CD14-positive monocyte (primary cell): ENCODE data around the gene SPPL2C. TPM values are rescaled to one million over a fixed set of nuclear protein-coding genes. Genes with fewer than 3 reads are reported as not detected.

Source experiments
- DNase-seq, 3 donors: peaks; one replicate each; pipeline ENCODE4 v3.0.0-alpha.2; 2011 to 2022
- H2AFZ ChIP-seq: 2 replicates; pipeline ENCODE4 v1.6.0; 2012; ENCODE audit warnings: mild to moderate bottlenecking, low read depth, low read length, inconsistent platforms; ENCODE audit not compliant: insufficient read depth, poor library complexity, severe bottlenecking
- H3K27ac ChIP-seq, 2 donors: 1 replicate in 1 of 2; 2 replicates in 1 of 2; pipeline ENCODE4 v1.5.1; 2012 to 2013; ENCODE audit warnings: low read length in 2 of 2, control low read depth in 1 of 2, inconsistent platforms in 1 of 2, low read depth in 1 of 2, mild to moderate bottlenecking in 1 of 2
- H3K27me3 ChIP-seq, 2 donors: one replicate each; pipeline versions ENCODE4 v1.6.0 to v1.6.1; 2011 to 2013; ENCODE audit warnings: low read length in 2 of 2; ENCODE audit not compliant: control insufficient read depth in 2 of 2, insufficient read depth in 2 of 2
- H3K36me3 ChIP-seq, 2 donors: replicated peaks in 1 of 2; 1 replicate in 1 of 2; 2 replicates in 1 of 2; pipeline versions ENCODE4 v1.5.1 to v1.6.1; 2012 to 2013; ENCODE audit warnings: low read length in 2 of 2, control low read depth in 1 of 2, inconsistent platforms in 1 of 2, mild to moderate bottlenecking in 1 of 2; ENCODE audit not compliant: insufficient read depth in 2 of 2, control insufficient read depth in 1 of 2
- H3K4me1 ChIP-seq, 2 donors: 1 replicate in 1 of 2; 2 replicates in 1 of 2; pipeline versions ENCODE4 v1.5.1 to v1.6.1; 2012 to 2013; ENCODE audit warnings: low read length in 2 of 2, control low read depth in 1 of 2, inconsistent platforms in 1 of 2, mild to moderate bottlenecking in 1 of 2, moderate library complexity in 1 of 2; ENCODE audit not compliant: insufficient read depth in 2 of 2, control insufficient read depth in 1 of 2
- H3K4me2 ChIP-seq: replicated peaks from 2 replicates; pipeline ENCODE3; 2012; ENCODE audit warnings: low read length, moderate library complexity, mild to moderate bottlenecking; ENCODE audit not compliant: poor library complexity, severe bottlenecking; ENCODE audit errors: extremely low read depth
- H3K4me3 ChIP-seq, 3 experiments: fragments of 200-600 bp in 1 of 3; sonication (generic) in 1 of 3; replicated peaks in 1 of 3; 1 replicate in 2 of 3; 2 replicates in 1 of 3; pipeline ENCODE4 v1.5.1; 2011 to 2013; ENCODE audit warnings: low read length in 3 of 3, mild to moderate bottlenecking in 3 of 3, control low read depth in 2 of 3, low read depth in 2 of 3, inconsistent platforms in 1 of 3, moderate library complexity in 1 of 3
- H3K79me2 ChIP-seq: 2 replicates; pipeline ENCODE4 v1.6.0; 2012; ENCODE audit warnings: mild to moderate bottlenecking, control low read depth, inconsistent platforms, low read length, moderate library complexity; ENCODE audit not compliant: insufficient read depth
- H3K9ac ChIP-seq: 2 replicates; pipeline ENCODE4 v1.6.0; 2017; ENCODE audit warnings: low read length, mild to moderate bottlenecking; ENCODE audit not compliant: insufficient read depth, poor library complexity, severe bottlenecking
- H3K9me3 ChIP-seq, 2 donors: replicated peaks in 1 of 2; 1 replicate in 1 of 2; 2 replicates in 1 of 2; pipeline versions ENCODE4 v1.5.1 to v1.6.1; 2012 to 2013; ENCODE audit warnings: low read length in 2 of 2, control low read depth in 1 of 2; ENCODE audit not compliant: control insufficient read depth in 1 of 2, insufficient read depth in 1 of 2
- H4K20me1 ChIP-seq: 2 replicates; pipeline ENCODE4 v1.6.0; 2012; ENCODE audit warnings: mild to moderate bottlenecking, low read length, control low read depth, moderate library complexity; ENCODE audit not compliant: insufficient read depth
- H3K27ac Mint-ChIP-seq, 7 donors: one replicate each; pipeline ENCODE4 v1.8.0; 2020; ENCODE audit warnings: mild to moderate bottlenecking in 7 of 7, mixed read lengths in 7 of 7, moderate library complexity in 6 of 7, inconsistent platforms in 2 of 7
- H3K27me3 Mint-ChIP-seq, 3 donors: one replicate each; pipeline ENCODE4 v1.8.0; 2021 to 2022; ENCODE audit warnings: low read depth in 3 of 3, mild to moderate bottlenecking in 3 of 3, mixed read lengths in 3 of 3, moderate library complexity in 3 of 3, inconsistent platforms in 1 of 3
- H3K36me3 Mint-ChIP-seq, 2 donors: one replicate each; pipeline ENCODE4 v1.8.0; 2020; ENCODE audit warnings: mixed read lengths in 2 of 2, inconsistent platforms in 1 of 2, mild to moderate bottlenecking in 1 of 2
- H3K4me1 Mint-ChIP-seq: one replicate; pipeline ENCODE4 v1.8.0; 2020; ENCODE audit warnings: mild to moderate bottlenecking, mixed read lengths
- H3K4me3 Mint-ChIP-seq, 2 donors: one replicate each; pipeline ENCODE4 v1.8.0; 2020; ENCODE audit warnings: mild to moderate bottlenecking in 2 of 2, mixed read lengths in 2 of 2, moderate library complexity in 1 of 2
- H3K9me3 Mint-ChIP-seq, 7 donors: one replicate each; pipeline ENCODE4 v1.8.0; 2020 to 2022; ENCODE audit warnings: mixed read lengths in 7 of 7, mild to moderate bottlenecking in 6 of 7, moderate library complexity in 6 of 7, inconsistent platforms in 2 of 7
- CTCF ChIP-seq: fragments of 200-600 bp; IDR thresholded peaks from one replicate; pipeline ENCODE4 v1.8.0; 2022; ENCODE audit warnings: antibody characterized with exemption, mild to moderate bottlenecking
- WGBS: methylation state at CpG from one replicate; pipeline ENCODE4 v1.1.5; 2013; ENCODE audit warnings: missing lambda C conversion rate; ENCODE audit not compliant: insufficient coverage; 5-methylcytosine and 5-hydroxymethylcytosine counted together
- intact Hi-C, 2 donors: fragments of 100-400 bp; cut with micrococcal nuclease; formaldehyde crosslinking; loops; one replicate each; pipeline versions ENCODE4 v1.15.0 to v1.15.1; 2023
- polyA plus RNA-seq, 3 donors: library from polyadenylated mRNA; depleted of rRNA in 1 of 3; unstranded in 2 of 3; stranded (reverse) in 1 of 3; fragments of 300-500 nt in 2 of 3; fragments of >200 nt in 1 of 3; fragmentation: Illumina TruSeq in 2 of 3; gene quantifications; 1 replicate in 2 of 3; 2 replicates in 1 of 3; pipeline ENCODE4 v1.2.3, GENCODE V29; 2012 to 2021

SPPL2C gene
- polyA plus RNA-seq, 3 donors: not detected

DNA sequence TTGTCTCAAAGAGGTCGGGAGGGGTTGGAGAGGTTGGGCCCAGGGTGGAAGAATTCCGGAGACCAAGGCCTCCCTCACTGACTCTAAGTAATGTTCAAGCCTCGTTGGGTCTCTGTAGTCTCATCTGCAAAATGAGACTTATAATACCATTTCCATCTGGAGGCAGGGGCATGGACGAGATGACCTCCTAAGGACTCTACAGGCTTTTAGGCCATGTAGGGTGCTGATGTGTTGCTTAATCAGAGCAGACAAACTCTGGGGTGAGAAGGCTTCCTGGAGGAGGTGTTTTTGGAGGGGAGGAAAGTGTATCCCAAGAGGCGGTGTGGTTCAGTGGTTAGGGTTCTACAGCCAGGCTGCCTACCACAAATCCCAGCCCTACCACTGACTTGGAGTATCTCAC lies 3.1 kb downstream of the SPPL2C start:
- Histone ChIP-seq H3K27ac (no peak overlapping the region), H2AFZ (no peak overlapping the region), H3K9ac (no peak overlapping the region), H3K27me3 (peaks cover 0 to 12% of the 10 kb centered on the region in 2 donors), H3K36me3 (no peaks in the 10 kb centered on the region), H3K4me2 (no peak overlapping the region), H4K20me1 (no peaks in the 10 kb centered on the region), H3K4me3 (no peak overlapping the region), H3K79me2 (no peaks in the 10 kb centered on the region), H3K4me1 (no peaks in the 10 kb centered on the region), H3K9me3 (no peaks in the 10 kb centered on the region)
- 86% methylated on average over 1 of the region's 5 CpGs for WGBS
- DNase-seq: no peak
- TF ChIP-seq CTCF: no peak
- Mint-ChIP-seq H3K27ac (no peak overlapping the region), H3K36me3 (no peaks in the 10 kb centered on the region), H3K27me3 (peaks cover 7 to 28% (median 20%) of the 10 kb centered on the region in 3 donors), H3K9me3 (no peaks in the 10 kb centered on the region), H3K4me3 (no peak overlapping the region), H3K4me1 (peaks cover 3% of the 10 kb centered on the region)
- intact Hi-C loops: no loop called here

DNA sequence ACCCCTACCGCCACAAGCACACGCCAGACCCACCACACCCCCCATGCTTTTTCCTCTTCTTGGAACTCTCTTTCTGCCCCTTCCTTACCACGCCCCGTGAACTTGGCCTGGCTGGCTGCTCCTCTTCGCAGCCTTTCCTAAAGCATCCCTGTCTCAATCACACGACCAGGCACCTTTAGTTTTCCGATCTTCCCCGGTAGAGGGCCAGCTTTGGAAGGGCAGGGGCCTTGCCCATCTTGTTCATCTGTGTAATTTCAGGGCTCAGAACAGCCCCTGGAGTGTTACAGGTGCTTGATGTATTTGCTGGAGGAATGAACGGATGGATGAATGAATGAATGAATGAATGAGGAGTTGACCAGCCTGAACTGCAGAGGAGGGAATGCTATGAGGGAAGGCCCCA lies 3.7 kb downstream of the SPPL2C start:
- Mint-ChIP-seq H3K4me1 (peaks cover 3% of the 10 kb centered on the region), H3K27ac (no peak overlapping the region), H3K4me3 (no peak overlapping the region), H3K36me3 (no peaks in the 10 kb centered on the region), H3K9me3 (no peaks in the 10 kb centered on the region), H3K27me3 (peaks cover 12 to 28% (median 20%) of the 10 kb centered on the region in 3 donors)
- 86% methylated on average over 7 of the region's 9 CpGs for WGBS
- H3K4me1 ChIP-seq: no peaks in the 10 kb centered on the region
- H3K9me3 ChIP-seq: no peaks in the 10 kb centered on the region
- no peak overlapping the region for H3K27ac ChIP-seq
- no peak for DNase-seq
- no peak overlapping the region for H3K4me2 ChIP-seq
- TF ChIP-seq CTCF: no peak
- peaks cover 0 to 12% of the 10 kb centered on the region in 2 donors for H3K27me3 ChIP-seq
- H2AFZ ChIP-seq: no peak overlapping the region
- no peaks in the 10 kb centered on the region for H4K20me1 ChIP-seq
- intact Hi-C loops: no loop called here
- no peaks in the 10 kb centered on the region for H3K36me3 ChIP-seq
- no peak overlapping the region for H3K4me3 ChIP-seq
- H3K9ac ChIP-seq: no peak overlapping the region
- H3K79me2 ChIP-seq: no peaks in the 10 kb centered on the region
